Suppressor macrophage treated with lipopolysaccharide for 4 hours (primary cell): ENCODE data around the gene MBP.

ENCODE experiments used
- DNase-seq: peaks from one replicate; pipeline ENCODE4 v3.0.0-alpha.2; 2020

The MBP gene

DNA sequence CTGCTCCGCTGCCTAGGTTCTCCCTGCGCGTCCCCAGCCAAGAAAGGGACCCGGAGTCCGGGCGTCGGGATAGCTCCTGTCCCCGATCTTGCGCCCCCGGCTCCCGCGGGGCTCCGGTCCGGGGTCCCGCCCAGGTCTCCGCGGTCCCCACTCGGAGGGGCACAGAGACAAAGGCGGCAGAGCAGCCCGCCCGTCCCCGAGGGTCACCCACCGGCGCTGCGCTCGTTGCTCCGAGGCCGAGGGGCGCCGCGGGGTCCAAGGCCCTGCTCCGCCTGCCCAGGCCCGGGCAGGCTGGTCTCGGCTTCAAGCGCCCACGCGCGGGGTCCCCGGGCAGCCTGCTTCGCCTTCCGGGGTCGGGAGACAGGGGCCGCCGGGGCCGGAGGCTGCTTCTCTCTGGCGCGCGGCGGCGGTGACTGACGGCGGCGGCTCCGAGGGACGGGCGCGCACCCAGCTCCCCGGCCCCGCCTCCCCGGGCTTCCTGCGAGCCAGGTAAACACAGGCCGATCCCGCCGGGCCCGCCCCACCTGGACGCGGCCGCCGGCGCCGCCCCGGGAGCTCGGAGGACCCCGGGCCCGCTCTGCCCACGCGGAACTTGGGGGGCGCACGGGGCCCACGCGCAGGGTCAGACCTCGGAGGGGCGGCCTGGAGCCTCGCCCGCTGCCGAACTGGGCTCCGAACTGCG is at the start of gene MBP:
MBP (minus strand) TSS at position 415 of the 682 bp plus-strand sequence. CDS start 27,522 bp downstream, outside the sequence.
- peak; percentile 66 for DNase-seq

DNA sequence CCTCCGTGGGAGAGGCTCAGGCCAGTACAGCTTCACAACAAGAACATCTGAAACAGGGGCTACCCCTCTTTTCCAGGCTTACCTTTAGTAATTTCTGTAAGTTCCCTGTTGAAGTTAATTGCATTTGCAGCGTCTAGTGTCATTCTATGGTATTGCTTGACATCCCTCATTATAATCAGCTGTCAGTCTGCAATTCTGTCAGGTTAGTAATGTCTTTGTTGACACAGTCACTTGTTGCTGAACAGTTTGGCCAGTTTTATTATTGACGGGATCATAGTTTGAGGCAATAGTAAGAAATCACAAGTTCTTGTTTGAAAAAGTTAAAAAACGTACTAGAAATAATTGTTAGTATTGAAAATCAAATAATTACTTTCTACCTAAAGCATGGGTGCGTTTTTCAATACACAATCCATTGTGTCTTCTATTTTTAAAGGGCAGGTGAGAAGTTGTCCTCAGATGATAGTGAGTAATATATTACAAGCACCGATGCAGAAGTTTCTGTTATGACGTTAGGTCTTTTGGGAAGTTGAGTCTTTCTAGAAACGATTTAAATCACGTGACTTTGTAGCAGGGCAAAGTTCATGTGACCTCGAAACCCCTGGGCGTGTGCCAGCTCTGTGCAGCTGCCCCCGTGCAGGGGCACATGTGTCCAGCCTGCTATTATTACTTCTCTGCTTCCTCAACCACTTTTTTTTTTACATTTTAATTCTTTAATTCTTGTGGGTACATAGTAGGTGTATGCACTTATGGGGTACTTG is 49.5 kb upstream of the MBP start:
- peak; percentile 56 for DNase-seq

DNA sequence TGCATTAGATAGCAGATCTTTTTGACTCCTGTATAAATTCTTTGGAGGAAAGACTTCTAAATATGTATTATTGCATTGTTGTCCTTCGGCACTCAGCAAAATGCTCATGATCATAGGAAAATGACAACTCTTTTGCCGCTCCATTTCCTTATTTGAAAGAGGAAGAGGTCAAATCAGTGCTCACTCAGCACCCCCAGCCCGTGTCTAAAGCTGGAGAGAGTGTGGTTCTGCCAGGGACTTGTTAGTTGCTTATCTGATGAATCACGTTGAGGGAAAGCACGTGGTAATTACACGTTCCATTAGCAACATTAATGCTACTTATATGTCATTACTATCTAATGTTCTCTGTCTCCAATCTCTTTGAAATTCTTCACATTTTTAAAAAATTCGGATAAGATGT is 46.0 kb upstream of the MBP start:
- DNase-seq: peak; percentile 89

DNA sequence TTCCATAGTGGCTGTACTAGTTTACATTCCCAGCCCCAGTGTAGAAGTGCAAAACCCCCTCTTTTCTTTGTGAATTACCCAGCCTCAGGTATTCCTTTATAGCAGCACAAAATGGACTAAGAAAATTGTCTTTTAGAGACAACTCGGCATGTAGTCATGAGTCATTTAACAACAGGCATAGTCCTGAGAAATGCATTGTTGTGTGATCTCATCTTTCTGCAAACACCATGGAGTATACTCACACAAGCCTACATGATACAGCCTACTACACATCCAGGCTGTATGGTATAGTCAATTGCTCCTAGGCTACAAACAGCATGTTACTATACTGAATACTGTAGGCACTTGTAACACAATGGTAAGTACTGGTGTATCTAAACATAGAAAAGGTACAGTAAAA is 44.4 kb upstream of the MBP start:
- DNase-seq: peak; percentile 32

DNA sequence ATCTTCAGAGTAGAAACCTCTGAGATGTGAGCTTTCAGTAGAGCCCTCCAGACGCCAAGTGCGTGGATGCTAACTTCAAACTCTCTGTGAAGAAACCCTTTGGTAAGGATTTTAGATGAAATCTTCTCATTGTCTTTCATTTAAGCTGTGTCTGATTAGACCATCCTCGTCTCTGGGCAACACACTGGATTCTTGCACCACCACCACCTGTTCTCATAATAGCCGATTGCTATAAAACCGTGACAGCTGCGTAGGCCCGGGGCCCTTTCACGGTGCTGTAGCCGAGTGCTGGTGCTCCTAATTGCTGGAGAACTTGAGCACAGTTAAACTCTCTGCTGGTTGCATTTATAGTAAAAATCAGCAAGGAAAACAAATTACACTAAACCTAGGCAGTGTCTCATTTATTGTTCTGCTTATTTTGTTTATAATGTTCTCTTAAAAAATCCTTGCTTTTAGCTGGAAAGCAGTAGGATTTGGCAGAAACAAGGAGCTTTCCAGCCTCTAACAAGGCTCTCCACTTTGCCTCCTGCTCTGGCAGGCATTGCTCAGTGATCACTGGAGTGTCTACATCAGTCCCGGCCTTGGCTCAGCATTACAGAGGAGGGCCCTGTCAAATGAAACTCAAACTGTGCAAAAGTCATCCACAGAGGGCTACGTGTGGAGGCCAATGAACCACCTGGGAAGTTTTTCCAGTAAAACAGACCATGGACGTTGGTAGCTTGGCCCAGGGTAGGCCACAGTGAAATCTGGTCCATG is 40.9 kb upstream of the MBP start:
- no peak for DNase-seq

DNA sequence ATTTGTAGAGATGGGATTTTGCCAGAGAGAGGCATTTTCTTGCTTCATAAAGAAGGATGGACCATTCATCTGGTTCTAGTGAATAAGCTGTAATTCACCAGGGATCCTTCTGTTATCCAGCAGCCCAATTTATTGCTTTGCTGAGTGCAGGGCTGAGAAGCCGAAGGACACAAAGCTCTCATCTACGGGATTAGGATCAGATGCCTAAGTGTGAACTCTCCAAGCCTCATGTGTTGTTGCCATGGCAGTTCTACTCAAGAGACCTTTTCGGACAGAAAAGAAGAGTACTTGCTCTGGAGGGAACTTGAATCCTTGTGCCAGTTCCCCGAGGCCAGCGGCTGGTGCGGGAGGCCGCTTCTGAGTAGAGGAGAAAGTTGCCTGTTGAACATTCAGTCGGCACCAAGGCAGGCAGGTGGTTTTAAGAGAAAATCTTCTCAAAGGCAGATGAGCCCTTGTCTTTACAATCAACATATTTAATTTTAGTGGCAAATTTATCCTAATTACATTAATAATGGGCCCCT is 38.4 kb upstream of the MBP start:
- DNase-seq: no peak

DNA sequence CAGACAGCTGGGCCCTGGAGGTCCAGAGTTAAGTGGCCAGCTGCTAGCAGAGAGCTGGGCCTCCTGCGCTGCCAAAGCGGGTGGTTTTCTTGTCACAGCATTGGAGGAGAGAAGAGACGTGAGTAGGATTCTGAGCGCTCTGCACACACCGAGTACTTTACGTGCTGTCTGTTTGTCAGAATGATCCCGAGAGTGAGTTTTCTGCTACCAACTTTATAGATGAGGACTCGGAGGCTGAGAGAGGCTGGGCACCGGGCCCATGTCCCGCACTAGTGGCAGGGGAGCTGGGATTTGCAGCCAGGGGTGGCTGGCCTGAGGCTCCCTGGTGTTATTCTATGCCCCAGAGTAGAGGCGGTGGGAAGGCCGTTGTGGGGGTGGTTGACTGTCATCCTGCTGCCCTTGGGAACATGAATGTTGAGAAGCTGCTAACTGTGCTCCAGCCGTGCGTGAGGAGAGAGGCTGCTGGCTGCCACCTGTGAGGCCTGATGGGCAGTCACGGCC is 36.3 kb upstream of the MBP start:
- DNase-seq: no peak

DNA sequence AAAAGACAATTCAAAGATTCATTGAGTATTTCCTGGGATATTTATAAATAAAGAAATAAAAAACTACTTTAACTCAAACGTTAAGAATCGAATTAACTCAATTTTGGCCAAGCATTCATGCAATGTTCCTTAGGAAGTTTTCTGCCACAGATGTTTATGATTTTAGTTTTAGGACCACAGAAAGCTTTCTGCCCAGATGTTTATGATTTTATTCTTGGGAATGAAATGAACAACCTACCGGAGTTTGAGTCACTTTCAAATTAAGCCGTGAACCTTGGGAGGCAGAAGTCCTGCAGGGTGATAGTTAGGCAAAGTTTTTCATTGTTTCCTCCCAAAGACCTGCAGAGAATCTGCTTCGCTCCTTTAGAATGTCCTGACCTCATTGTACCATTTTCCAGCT is 34.7 kb upstream of the MBP start:
- no peak for DNase-seq

DNA sequence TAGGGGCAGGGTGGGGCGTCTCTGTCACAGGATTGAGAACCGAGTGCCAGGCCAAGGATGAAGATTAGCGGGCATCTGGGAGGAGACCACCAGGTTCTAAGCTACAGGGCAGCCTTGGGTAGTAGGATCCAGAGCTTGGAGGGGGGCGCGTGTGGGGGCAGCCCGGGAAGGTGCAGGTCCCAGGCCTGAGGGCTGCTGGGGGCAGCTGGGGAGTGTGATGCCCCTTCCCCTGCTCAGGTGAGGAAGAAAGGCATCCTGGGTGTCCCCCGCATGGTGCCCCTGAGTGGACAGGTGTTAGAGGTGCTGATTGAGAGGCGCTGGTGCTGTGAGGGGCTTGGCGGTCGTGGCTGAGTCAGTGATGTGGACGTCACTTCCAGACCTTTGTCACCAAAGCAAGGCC is 33.9 kb upstream of the MBP start:
- DNase-seq: no peak

DNA sequence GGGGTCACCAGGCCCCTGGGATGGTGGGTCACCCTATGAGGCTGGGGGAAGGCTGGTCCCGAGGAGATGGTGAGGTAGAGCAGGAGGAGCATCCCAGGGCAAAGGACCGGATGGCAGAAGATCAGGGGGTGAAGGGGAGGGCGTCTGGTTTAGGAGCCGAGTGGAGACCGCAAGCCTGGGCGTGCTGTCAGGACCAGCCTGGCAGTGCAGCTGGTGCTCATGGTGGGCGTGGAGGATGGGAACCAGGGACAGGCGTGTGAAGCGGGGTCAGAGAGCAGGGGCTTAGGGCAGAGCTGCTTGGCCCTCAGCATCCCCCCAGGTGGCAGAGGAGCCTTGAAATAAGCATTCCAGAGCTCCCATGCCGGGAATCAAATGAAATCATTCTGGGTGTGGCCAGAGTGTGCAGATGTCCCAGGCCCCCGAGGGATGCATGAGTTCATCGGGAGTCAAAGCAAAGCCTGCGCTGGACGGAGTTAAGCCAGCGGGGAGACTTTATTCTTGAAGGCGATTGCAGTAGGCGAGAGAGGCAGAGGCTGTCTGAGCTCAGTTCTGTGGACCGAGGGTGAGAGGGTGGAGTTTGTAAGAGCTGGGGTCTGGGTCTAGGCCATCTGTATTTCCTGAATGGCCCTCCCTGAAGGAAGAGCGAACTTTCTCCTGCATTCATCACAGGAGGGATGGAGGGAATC is 33.1 kb upstream of the MBP start:
- DNase-seq: no peak

DNA sequence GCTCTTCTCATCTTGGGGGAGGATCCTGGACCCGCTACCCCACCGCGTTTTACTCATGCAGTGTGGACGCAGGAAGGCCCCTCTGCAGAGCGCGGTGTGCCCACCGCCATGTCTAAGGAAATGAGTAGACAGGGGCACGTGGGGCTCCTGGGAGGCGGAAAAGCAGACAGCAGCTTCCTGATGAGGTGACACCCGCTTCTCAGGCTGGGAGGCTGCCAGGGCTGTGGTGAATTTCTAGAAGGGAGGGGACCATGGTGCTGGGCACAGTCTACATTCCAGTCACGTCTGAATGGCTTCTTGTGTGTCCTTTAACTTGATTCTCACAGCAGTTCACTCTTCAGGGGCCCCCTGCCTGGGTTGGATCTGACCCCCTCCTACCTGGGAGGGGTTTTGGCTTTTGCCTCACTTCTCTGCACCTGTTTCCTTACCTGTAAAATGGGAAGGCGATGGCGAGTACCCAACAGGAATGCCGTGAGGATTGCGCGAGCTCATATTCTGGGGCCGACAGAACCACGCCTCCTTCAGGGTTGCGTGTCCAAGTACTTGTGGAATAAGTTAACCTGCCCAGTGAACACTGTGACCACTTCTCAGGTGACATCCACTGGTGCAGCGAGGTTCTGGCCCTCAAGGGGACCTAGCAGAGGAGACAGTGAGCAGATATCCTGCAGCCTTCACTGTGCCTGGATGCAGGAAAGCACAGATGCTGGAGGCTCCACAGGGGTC is 32.3 kb upstream of the MBP start:
- no peak for DNase-seq

DNA sequence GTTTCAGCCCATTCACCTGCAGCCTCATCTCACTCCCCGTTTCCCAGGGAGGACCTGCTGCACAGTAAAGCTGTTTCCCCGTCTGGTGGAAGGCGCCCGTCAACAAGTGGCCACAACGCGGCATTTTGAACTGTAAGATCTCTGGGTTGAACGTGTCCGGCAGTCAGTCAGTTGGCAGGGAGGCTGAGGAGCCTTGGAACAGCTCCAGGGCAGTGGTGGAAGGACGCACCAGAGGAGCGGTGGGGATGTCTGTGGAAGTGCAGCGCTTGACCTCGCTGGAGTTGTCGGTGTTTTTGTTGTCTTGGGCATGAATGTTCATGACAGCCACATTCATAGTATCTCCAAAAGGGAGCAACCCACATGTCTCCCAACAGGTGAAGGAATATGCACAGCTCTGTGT is 31.4 kb upstream of the MBP start:
- no peak for DNase-seq

DNA sequence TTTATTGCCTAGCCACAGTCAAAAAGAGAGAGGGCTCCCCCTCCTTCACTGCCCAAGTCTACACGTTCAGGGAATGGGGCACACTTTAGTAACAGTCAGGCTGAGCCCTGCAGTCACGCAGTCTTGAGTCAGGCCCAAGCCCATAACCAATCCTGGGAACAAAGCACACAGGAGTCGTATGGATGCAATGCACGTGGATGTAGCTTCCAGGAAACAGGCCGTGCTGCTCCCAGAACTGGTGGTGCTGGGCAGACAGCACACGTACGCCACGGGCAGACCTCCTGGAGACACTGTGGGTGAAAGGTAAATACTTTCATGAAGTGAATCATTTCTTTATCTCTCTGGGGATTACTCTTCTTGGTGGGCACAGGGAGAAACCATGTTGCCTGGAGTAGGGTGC is 30.0 kb upstream of the MBP start:
- DNase-seq: no peak

DNA sequence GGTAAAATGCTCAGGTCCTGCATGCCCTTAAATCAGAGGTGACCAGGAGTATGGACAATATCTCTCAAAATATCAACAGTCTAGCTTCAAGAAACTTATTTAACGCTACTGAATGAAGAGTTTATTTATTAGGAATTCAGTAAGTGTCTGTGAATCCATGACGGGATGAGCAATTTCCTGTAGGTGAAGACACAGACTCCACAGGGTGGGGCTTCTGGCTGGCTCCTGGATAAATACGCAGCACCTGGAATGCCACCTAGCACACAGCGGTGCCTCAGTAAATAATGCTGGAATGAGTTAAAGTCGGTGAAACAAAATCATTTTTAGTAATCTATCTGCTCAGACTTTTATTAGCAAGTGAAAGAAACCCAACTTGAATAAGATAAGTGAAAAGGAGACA is 29.4 kb upstream of the MBP start:
- DNase-seq: no peak

DNA sequence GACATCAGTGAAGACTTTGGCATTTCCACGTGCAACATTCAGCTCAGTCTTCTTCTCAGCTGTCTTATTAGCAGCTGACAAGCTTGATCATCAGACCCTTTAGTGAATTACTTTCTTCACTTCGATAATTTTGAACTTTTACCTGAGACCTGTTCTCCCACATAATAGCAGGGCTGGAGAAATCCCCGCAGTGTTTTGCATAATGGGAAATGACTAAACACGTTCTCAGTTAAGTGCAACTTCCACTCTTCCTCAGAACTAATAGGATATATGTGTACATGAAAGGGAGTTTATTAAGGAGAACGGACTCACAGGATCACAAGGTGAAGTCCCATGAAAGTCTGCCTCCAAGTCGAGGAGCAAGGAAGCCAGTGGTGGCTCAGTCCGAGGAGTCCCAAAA is 28.8 kb upstream of the MBP start:
- DNase-seq: no peak

DNA sequence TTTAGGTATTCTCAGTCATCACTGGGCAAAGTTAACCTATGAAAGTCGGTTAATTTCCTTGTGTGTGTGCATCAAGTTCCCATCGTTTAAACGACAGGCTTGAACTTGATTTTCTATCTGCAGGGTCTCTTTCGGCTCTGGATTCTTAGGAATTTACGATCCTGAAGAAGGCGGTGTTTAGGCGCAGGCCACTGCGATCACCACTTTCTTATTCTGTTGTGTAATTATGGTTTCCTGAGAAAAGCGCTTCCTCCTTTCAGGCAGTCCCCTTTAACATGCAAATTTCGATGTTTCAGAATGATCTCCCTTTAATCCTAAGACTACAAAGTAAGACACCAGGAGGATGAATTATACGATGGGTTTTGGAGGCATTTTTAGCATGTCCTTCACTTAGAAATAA is 27.9 kb upstream of the MBP start:
- DNase-seq: peak; percentile 73

DNA sequence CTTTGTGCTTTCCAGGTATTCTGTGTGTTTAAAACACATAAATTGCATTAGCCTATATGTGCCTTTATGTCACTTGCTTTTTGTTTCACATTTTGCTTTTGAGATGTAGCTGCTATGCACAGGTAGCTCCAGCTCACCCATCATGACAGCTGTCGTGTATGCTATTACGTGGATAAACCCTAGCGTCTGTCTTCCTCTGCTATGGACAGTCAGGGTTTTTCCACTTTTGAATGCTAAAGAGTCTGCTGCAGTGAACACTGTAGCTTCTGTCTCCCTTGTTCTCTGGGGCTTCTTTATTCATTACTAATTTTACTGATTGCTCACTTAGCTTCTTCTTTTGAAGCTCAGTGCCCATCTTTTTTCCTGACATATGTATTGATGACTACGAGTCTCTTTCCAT is 24.7 kb upstream of the MBP start:
- no peak for DNase-seq

DNA sequence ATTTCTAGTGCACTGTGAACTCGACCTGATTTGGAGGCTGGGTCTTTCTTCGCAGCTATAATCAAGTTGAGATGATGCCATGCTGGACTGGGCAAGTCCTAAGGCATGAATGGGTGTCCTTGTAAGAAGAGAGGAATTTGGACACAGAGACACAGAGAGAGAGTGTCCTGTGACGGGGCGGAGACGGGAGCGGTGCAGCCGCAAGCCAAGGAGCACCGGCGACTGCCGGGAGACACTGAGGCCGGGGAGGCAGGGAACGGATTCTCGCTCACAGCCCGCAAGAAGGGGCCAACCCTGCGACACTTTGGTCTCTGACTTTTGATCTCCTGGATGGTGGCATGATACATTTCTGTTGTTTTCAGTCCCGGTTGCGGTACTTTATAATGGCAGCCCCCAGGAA is 22.4 kb upstream of the MBP start:
- no peak for DNase-seq

DNA sequence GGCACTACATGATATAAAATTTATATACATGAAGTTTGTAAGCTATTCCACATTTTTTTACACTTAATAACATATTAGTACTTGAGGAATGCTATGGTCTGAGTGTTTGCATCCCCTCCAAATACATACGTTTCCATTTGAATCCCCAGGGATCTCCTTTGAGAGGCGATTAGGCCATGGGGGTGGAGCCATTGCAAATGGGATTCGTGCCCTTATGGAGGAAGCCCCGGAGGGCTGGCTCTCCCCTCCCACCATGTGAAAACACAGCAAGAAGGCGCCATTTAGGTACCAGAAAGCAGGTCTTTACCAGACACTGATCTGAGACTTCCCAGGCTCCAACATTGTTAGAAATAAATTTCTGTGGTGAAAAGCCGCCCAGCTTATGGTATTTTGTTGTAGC is 20.8 kb upstream of the MBP start:
- no peak for DNase-seq

DNA sequence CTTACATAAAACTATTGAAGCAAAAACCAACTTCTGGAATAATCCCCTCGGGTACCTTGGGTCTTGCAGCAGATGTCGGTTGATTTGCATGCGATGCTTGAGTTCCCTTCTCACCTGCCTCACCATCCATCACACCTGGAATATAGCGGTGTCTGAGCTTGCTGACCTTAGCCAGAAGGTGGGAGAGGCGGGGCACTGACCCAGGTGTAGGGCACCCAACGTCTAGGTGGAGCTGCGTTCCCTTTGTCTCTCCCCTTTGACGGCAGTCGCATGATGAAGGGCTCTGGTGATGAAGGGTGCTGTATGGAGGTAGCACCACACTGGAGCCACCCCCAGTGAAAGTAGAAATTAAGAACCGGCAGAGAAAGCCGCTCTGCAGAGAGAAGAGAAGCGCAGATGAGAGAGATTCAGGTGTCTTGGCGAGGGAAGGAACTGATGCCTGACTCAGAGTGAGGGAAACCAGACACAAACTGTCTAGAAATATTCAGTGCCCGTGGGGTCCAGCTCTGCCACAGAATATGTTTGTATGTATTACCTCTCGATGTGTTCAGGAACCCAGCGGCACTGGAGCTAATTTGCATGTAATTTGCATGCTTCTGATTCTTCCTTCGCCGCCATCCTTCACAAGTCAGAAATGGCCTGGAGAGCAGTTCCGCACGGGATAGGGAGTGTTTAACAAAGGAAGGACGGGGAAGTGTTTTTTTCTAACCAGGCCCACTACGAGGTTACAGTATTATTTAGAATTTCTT is 19.4 kb upstream of the MBP start:
- DNase-seq: no peak

DNA sequence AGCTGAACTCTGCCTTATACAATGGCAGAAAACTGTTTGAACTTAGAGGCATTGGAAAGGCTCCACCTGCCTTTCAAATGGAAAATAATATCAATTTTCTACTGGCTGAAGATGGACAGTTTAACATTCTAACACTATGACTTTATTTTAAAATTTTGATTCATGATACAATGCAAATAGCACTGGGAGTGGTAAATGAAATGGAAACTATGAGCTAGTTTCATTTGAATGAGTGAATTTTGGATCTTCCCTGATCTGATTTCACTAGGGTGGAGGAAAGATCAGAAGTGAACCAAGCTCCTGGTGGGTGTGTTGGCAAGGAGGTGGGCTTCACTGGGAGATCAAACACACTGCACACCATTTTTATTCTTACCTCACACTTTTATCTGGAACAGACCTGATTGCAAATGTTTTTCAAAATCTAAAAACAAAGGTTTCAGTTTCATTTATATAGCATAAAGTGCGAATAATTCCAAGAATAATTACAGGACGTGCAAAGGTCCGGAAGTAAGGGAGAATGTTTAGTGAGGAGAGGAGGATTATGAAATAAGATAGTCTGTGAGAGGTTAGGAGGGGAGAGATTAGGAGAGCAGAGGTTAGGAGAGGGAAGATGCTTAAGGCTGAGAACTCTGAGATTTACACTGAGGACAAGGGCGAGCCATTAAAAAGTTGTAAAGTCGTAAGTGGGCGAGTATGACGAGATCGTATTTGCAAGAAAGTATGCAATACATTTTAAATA is 18.6 kb upstream of the MBP start:
- no peak for DNase-seq
